HG03135 (cell line): ENCODE measurements around the gene XPNPEP2.

ENCODE experiments used
- ATAC-seq: cut with Tn5 transposase; IDR thresholded peaks from one replicate; pipeline ENCODE4 v1.9.1; 2021; ENCODE audit warnings: mild to moderate bottlenecking, moderate library complexity; ENCODE audit not compliant: unreplicated experiment

Gene XPNPEP2

GRCh38 chrX:129749069-129749468 lies 10.3 kb downstream of the XPNPEP2 start:
- ATAC-seq: no peak

DNA sequence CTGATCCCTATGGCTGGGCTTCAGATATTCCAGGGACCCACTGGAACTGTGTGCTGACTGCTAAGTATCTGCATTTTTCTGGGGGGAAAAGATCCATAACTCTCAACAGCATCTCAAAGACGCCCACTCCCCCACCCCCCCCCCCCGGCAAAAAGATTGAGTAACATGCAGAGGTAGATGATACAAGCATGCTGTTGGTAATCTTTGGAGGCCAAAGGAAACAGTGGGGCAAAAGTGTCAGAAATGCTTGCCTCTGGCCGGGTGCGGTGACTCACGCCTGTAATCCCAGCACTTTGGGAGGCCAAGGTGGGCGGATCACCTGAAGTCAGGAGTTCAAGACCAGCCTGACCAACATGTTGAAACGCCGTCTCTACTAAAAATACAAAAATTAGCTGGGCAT lies 12.2 kb downstream of the XPNPEP2 start:
- no peak for ATAC-seq

GRCh38 chrX:129754056-129755024 lies 15.6 kb downstream of the XPNPEP2 start:
- ATAC-seq: no peak

- no peak for ATAC-seq
These were observed 17.2 kb downstream of the XPNPEP2 start for GRCh38 chrX:129755779-129756650.

DNA sequence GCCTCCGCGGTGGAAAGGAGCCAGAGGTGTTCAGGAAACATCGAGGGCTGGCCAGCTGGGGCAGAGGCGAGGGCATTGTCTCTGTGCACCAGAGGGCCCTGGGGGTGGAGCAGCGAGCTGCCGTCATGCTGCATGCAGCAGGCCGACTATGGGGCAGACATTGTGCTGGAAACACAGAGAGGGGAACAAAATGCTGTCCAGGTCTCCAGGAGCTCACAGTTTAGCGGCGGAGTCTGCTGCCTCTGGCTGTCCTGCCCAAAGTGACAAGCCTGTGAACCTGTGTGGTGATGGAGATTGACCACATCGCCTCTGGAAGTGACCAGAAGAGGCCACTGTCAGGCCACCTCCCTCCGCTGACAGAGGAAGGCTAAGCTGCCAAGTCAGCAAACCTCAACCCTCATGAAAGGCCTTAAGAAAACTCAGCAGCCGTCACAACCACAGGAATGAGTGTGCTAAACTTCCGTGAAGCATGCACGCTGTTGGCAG lies 20.8 kb downstream of the XPNPEP2 start:
- no peak for ATAC-seq

DNA sequence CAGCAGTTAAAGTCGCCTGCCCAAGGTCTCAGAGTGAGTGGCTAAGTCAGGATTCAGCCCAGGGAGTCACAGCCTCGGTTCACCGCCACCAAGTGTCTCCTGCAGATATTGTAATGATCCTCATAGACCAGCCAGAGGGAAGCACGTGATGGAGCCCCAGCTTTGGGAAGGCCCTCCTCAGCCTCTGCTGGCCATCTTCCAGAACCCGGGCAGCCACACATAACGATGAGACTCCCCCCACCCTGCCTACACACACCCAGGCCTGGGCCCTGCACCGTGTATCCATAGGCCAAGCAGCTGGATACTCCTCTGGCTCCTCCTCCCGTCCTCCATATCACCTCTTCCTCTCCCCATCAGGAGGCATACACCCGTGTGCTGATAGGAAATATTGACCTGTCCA lies 21.4 kb downstream of the XPNPEP2 start:
- ATAC-seq: no peak

- ATAC-seq: no peak
These were observed 22.2 kb downstream of the XPNPEP2 start for GRCh38 chrX:129760981-129761380.

- no peak for ATAC-seq
These were observed 22.8 kb downstream of the XPNPEP2 start for GRCh38 chrX:129761596-129761995.

DNA sequence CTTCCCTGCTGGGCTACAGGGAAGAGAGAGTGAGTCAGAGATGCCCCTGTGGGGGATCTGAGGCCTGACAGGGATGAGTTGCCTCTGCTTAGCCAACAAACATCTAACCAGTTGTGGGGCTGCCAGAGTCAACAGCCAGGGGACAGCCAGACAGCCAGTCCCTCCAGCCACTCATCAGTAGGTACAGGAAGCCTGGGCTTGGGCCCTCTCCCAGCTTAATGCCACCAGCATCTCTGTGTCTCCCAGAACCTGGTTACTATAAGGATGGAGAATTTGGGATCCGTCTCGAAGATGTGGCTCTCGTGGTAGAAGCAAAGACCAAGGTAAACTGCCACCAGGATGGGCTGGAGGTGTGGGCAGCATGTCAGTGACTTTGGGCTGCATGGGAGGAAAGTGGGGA lies 23.7 kb downstream of the XPNPEP2 start:
- ATAC-seq: no peak

GRCh38 chrX:129763666-129764065 lies 24.9 kb downstream of the XPNPEP2 start:
- no peak for ATAC-seq

GRCh38 chrX:129768186-129768585 lies 29.4 kb downstream of the XPNPEP2 start:
- ATAC-seq: no peak

GRCh38 chrX:129768586-129769466 lies 30.0 kb downstream of the XPNPEP2 start:
- ATAC-seq: no peak

DNA sequence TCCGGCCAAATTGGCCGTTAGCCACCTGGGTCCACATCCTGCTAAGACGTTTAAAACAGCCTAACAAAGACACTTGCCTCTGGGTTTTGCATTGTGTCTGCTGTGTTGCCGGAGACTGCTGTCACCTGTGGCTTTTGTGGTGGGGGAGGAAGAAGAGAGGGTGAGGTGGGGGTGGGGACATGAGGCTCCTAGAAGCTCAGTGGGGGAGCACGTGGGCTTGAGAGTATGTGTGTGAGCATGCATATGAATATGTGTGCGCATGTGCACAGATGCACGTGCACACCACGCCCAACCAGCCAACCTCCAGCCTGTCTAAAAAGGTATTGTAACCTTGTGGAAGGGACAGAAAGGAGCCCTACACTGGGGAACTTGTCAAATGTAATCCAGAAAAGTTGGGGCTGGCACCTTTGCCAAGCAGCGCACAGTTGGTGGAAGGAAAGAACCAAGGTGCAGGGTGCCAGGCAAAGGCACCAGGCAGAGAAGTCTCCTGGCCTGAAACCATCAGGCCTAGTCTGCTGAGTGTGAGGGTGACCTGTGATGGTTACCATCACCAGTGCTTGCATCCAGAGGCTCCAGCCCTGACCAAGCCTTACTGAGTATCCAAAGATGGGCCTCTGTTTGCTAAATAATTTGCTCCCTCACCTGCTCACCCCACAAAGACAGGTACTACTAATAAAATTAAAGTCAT lies 30.8 kb downstream of the XPNPEP2 start:
- ATAC-seq: peak; percentile 43

- no peak for ATAC-seq
These were observed 32.7 kb downstream of the XPNPEP2 start for GRCh38 chrX:129771266-129771995.

- peak; percentile 71 for ATAC-seq
These were observed 34.1 kb downstream of the XPNPEP2 start for GRCh38 chrX:129772796-129773431.

- no peak for ATAC-seq
These were observed 35.1 kb downstream of the XPNPEP2 start for GRCh38 chrX:129773649-129774458.

GRCh38 chrX:129777218-129778030 lies 38.6 kb downstream of the XPNPEP2 start:
- peak; percentile 18 for ATAC-seq
